ENCODE results near the gene KLF11.
"Not testable (repeated sequence)": the region's sequence is repeated elsewhere in the genome, so short reads cannot be mapped to it uniquely, and the experiment has no call there.

- TF ChIP-seq POLR2AphosphoS5 (IDR thresholded peaks at IDR 0.05; ENCODE audit: borderline replicate concordance, low read depth, low read length); FOXP2 (optimal IDR thresholded peaks at IDR 0.05; ENCODE audit: control extremely low read depth, extremely low read length, insufficient read depth); EZH2 (IDR thresholded peaks at IDR 0.05): not testable (repeated sequence)
Measured at GRCh38 chr2:10013651-10014417, 29.5 kb upstream of the KLF11 start.

All from SK-N-MC (cell line).